Activated CD4-positive, alpha-beta T cell treated with anti-CD3 and anti-CD28 coated beads, Interleukin-2, amount 10 ng/mL, durations not matched to agents 7 days and 5 days (primary cell): Measurements from ENCODE around the gene RNF111. TPM values are rescaled to one million over a fixed set of nuclear protein-coding genes. Genes with fewer than 3 reads are reported as not detected.
"Not testable (repeated sequence)": the region's sequence is repeated elsewhere in the genome, so short reads cannot be mapped to it uniquely, and the experiment has no call there.

Experiments
- CTCF ChIA-PET: fragments of 350-600 bp; sonication (Branson Sonifier 250); formaldehyde crosslinking; loops from one replicate; lab custom pipeline; 2021; ENCODE audit warnings: antibody characterized with exemption; lab: Charles Lee
- POLR2A ChIA-PET: fragments of 350-600 bp; sonication (Branson Sonifier 250); formaldehyde crosslinking; loops from one replicate; lab custom pipeline; 2021; ENCODE audit warnings: antibody characterized with exemption; lab: Charles Lee
- DNase-seq: peaks from one replicate; pipeline ENCODE4 v3.0.0-alpha.2; 2020
- H3K27ac Mint-ChIP-seq: one replicate; pipeline ENCODE4 v1.8.0; 2021; ENCODE audit warnings: mild to moderate bottlenecking, moderate library complexity, mixed read lengths
- H3K27me3 Mint-ChIP-seq: one replicate; pipeline ENCODE4 v1.8.0; 2021; ENCODE audit warnings: mixed read lengths
- H3K36me3 Mint-ChIP-seq: one replicate; pipeline ENCODE4 v1.8.0; 2021; ENCODE audit warnings: low read depth, mixed read lengths
- H3K4me1 Mint-ChIP-seq: one replicate; pipeline ENCODE4 v1.8.0; 2021; ENCODE audit warnings: mixed read lengths
- H3K4me3 Mint-ChIP-seq: one replicate; pipeline ENCODE4 v1.8.0; 2021; ENCODE audit warnings: mild to moderate bottlenecking, moderate library complexity, mixed read lengths
- H3K9me3 Mint-ChIP-seq: one replicate; pipeline ENCODE4 v1.8.0; 2021; ENCODE audit warnings: mixed read lengths
- total RNA-seq, 2 experiments: library from RNA; stranded (reverse); gene quantifications; one replicate each; pipeline ENCODE4 v1.2.3, GENCODE V29; 2021

Gene RNF111
- total RNA-seq, 2 experiments from 2014 or later = 39.2 to 44.2 TPM

DNA sequence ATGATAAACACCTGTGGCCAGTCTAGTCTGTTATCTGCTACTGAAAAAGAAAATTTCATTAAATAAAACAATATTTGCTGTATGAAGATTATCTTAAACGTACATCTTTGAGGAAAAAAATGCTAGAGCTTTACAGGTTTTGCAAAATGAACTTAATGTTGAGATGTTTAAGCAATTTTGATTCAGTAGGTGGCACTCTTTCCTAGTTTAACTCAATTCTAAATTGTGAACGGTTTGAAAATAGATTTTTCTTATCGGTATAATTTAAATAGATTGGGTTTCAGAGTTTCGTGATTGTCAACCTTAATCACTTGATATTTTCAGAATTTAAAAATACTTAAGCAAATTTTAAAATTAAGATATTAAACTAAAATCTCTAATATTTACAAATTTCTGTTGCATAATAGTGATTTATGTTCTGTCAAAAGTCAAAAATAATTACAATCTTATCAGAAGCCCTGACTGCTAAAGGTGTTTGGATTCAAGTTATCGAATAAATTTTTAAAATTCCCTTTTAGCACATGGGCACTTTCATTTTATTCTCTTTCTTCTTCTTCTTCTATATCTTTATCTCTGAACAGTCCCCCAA is 7.0 kb upstream of the RNF111 start:
- Mint-ChIP-seq H3K9me3 (no peaks in the 10 kb centered on the region), H3K27ac (peak overlapping the region; percentile 61), H3K4me1 (peaks cover 45% of the 10 kb centered on the region), H3K36me3 (no peaks in the 10 kb centered on the region), H3K27me3 (peaks cover 5% of the 10 kb centered on the region), H3K4me3 (peak overlapping the region; percentile 26)
- no peak for DNase-seq
- ChIA-PET POLR2A (no interaction called here), CTCF (interaction anchor here (1.0 to 1.7 kb wide), 5 partner anchors 8 to 548 kb away, joined by 3 to 4 read pairs (median 3); no protein-coding TSS in a partner anchor)

DNA sequence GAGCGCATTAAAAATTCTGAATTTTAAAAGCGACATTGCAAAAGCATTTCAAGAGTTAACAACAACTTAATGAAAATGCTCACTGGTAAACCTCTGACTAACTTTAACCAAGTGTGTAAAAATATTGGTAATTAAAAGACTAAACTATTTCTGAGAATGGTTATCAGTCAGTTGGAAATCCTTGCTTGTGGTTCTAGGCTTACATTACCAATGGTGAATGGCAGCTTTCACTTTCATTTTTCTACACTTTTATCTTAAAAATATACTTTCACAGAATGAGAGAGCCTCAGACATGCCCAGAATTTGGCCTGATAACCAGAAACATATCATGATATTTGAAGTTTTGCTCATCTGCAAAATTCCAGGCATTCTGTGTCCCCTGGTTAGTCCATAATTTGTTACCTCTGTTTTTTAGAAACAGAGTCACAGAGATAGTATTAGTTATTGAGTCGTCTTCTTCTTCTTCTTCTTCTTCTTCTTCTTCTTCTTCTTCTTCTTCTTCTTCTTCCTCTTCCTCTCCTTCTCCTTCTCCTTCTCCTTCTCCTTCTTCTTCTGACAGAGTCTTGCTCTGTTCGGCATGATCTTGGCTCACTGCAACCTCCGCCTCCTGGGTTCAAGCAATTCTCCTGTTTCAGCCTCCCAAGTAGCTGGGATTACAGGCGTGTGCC is 5.5 kb upstream of the RNF111 start:
- peak overlapping the region; percentile 96 for H3K27ac Mint-ChIP-seq
- CTCF ChIA-PET = no interaction called here
- peaks cover 5% of the 10 kb centered on the region for H3K27me3 Mint-ChIP-seq
- DNase-seq = peak; percentile 12
- H3K4me3 Mint-ChIP-seq = peak overlapping the region; percentile 48
- H3K9me3 Mint-ChIP-seq = no peaks in the 10 kb centered on the region
- POLR2A ChIA-PET = no interaction called here
- peaks cover 40% of the 10 kb centered on the region for H3K4me1 Mint-ChIP-seq
- H3K36me3 Mint-ChIP-seq = no peaks in the 10 kb centered on the region

DNA sequence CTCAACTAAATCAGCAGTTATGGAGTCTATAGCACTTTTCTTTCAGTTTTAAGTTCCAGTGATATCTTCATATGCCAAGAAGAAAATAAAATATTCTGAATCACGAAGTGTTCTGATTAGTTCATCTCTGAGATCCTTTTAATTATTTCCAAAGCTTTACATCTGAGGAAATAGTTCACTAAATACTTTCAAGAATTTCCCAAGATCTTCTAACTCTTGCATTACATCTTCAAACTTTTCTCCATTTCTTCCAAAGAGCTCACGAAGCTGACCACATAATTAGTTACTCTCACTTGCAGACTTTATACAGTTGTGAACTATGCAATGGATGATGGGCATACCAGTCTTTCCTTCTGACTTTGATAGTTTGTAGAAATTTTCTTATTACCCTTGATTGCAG is 4.2 kb upstream of the RNF111 start:
- no peak overlapping the region for H3K4me3 Mint-ChIP-seq
- peaks cover 5% of the 10 kb centered on the region for H3K27me3 Mint-ChIP-seq
- CTCF ChIA-PET = interaction anchor here (1.1 kb wide), 1 partner anchor 265 kb away, joined by 3 read pairs; no protein-coding TSS in a partner anchor
- no peaks in the 10 kb centered on the region for H3K9me3 Mint-ChIP-seq
- POLR2A ChIA-PET = no interaction called here
- peaks cover 45% of the 10 kb centered on the region for H3K4me1 Mint-ChIP-seq
- DNase-seq = no peak
- H3K27ac Mint-ChIP-seq = no peak overlapping the region
- H3K36me3 Mint-ChIP-seq = no peaks in the 10 kb centered on the region

DNA sequence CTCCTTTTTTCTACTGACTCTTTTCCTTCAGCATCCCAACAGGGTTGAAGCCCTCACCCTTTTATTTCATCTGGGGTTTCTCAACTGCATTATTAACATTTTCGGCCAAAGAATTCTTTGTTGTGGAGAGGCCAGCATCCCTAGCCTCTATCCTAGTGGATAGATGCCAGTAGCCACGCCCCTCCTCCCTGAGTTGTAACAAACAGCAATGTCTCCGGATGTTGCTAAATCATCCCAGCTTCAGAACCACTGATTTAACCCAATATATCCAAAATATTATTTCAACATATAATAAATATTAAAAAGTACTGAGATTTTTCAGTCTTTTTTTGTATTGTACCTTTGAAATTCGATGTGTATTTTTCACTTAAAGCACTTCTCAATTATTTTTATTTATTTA is 2.0 kb upstream of the RNF111 start:
- Mint-ChIP-seq H3K9me3 (no peaks in the 10 kb centered on the region), H3K4me1 (peaks cover 50% of the 10 kb centered on the region), H3K27ac (no peak overlapping the region), H3K4me3 (no peak overlapping the region), H3K27me3 (peaks cover 5% of the 10 kb centered on the region), H3K36me3 (peaks cover 3% of the 10 kb centered on the region)
- ChIA-PET POLR2A (interaction anchor here (0.7 kb wide), 1 partner anchor 16 kb away, joined by 4 read pairs; no protein-coding TSS in a partner anchor), CTCF (interaction anchor here (0.8 kb wide), 1 partner anchor 252 kb away, joined by 3 read pairs; no protein-coding TSS in a partner anchor)
- DNase-seq = no peak

DNA sequence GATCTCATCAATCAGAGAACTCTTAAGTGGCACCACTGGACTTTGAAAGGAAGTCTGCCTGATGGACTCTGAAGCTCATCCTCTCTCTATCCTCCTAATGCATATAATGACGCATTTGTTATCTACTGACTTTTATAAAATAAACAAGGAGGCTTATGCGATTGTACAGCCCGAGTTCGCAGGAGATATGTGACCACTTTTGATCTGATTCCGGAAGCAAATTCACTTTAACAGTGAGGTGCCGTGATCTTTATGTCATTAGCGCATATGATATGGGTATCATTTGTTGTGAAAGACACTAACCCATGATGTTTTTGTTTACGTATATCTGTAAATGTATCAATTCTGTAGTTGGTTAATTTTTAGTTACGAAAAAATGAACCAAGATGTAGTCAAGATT is 427 bp upstream of the RNF111 start:
- CTCF ChIA-PET = interaction anchor here (0.6 to 1.3 kb wide), 3 partner anchors 13 to 266 kb away, joined by 3 read pairs; no protein-coding TSS in a partner anchor
- H3K4me1 Mint-ChIP-seq = peaks cover 47% of the 10 kb centered on the region
- POLR2A ChIA-PET = no interaction called here
- peak overlapping the region; percentile 96 for H3K4me3 Mint-ChIP-seq
- H3K36me3 Mint-ChIP-seq = peaks cover 13% of the 10 kb centered on the region
- peaks cover 5% of the 10 kb centered on the region for H3K27me3 Mint-ChIP-seq
- peak overlapping the region; percentile 91 for H3K27ac Mint-ChIP-seq
- no peaks in the 10 kb centered on the region for H3K9me3 Mint-ChIP-seq
- DNase-seq = no peak

DNA sequence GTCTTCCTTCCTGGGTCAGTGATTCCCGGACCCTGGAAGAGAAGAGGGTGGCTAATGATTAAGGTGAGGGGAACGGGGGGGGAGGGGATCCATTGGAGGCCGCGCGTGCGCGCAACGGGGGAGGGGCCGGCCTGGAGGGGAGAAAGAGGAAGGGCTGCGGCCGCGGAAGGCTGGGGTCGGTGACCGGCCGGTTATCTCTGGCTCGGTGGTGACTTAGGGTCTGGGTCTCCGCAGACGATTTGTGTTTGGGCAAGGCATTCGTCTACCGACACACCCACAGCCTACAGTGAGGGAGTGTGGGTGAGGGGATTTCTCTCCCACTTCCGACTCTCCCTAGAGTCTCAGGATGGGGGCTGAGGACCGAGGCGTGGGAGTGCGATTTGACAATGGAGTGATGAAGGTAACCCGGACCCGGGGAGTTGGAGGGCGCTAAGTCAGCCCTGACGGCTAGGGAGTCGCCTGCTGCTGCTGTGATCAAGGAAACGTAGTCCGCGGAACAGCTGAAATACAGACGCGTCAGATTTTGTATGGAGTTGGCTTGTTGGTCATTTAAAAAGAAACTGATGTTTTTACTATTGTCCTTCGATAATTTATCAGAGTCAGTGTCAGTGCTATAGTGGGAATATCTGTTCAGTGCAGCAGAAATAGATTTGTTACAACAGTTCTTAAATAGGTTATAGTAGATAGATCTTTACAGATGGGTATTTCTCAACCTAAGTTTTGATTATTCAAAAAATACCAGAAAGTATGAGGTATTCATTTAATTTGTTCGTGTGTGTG is 733 bp downstream of the RNF111 start:
- H3K4me3 Mint-ChIP-seq = peak overlapping the region; percentile 96
- peak overlapping the region; percentile 91 for H3K27ac Mint-ChIP-seq
- H3K36me3 Mint-ChIP-seq = peaks cover 16% of the 10 kb centered on the region
- H3K4me1 Mint-ChIP-seq = peaks cover 43% of the 10 kb centered on the region
- no peaks in the 10 kb centered on the region for H3K9me3 Mint-ChIP-seq
- H3K27me3 Mint-ChIP-seq = peaks cover 5% of the 10 kb centered on the region
- POLR2A ChIA-PET = interaction anchor here (0.6 kb wide), 1 partner anchor 109 kb away, joined by 6 read pairs; no protein-coding TSS in a partner anchor
- DNase-seq = peak; percentile 58
- CTCF ChIA-PET = interaction anchor here (0.6 to 1.1 kb wide), 4 partner anchors 8 to 413 kb away, joined by 3 read pairs; no protein-coding TSS in a partner anchor

DNA sequence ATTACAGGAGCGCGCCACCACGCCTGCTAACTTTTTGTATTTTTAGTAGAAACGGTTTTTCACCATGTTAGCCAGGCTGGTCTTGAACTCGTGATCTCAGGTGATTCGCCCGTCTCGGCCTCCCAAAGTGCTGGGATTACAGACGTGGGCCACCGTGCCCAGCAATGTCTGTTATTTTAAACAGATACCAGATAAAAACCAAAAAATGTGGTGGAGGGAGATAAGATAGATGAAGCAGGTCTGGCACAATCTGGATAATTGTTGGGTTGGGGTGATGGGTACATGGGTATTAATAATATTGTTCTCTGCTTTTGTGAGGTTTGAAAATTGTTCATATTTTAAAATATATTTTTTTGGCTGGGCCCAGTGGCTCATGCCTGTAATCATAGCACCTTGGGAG is 4.7 kb downstream of the RNF111 start:
- CTCF ChIA-PET = no interaction called here
- Mint-ChIP-seq H3K36me3 (peaks cover 19% of the 10 kb centered on the region), H3K27ac (no peak overlapping the region), H3K27me3 (no peaks in the 10 kb centered on the region), H3K4me3 (no peak overlapping the region), H3K4me1 (peaks cover 42% of the 10 kb centered on the region), H3K9me3 (no peaks in the 10 kb centered on the region)
- POLR2A ChIA-PET = no interaction called here
- no peak for DNase-seq

DNA sequence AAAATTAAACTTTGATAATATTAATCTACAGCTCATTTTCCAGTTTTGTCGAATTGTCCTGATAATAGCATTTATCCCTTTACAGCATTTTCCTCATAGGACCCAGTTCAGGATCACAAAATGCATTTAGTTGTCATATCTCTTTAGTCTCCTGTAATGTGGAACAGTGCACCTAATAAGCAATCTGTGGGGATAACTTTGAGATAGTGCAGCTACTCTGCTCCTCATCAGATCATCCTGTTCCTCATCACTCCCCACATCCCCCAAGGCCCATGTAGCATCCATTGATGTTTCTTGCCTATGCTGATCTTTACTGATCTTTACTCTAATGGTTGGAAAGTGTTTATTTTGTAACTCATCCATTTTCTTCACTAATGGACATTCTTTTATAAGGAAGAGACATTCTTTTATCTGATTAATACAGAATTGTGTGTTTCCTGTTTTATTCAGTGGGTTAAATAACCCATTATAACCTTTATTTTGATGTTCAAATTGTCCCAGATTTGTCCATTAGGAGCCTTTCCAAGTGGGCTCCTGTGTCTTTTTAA is 7.5 kb downstream of the RNF111 start:
- no peak overlapping the region for H3K27ac Mint-ChIP-seq
- no peaks in the 10 kb centered on the region for H3K9me3 Mint-ChIP-seq
- no peak overlapping the region for H3K4me3 Mint-ChIP-seq
- CTCF ChIA-PET = interaction anchor here (0.6 to 0.7 kb wide), 2 partner anchors 23 to 37 kb away, joined by 3 to 4 read pairs; no protein-coding TSS in a partner anchor
- POLR2A ChIA-PET = no interaction called here
- H3K27me3 Mint-ChIP-seq = no peaks in the 10 kb centered on the region
- H3K4me1 Mint-ChIP-seq = peaks cover 28% of the 10 kb centered on the region
- peaks cover 19% of the 10 kb centered on the region for H3K36me3 Mint-ChIP-seq
- no peak for DNase-seq

DNA sequence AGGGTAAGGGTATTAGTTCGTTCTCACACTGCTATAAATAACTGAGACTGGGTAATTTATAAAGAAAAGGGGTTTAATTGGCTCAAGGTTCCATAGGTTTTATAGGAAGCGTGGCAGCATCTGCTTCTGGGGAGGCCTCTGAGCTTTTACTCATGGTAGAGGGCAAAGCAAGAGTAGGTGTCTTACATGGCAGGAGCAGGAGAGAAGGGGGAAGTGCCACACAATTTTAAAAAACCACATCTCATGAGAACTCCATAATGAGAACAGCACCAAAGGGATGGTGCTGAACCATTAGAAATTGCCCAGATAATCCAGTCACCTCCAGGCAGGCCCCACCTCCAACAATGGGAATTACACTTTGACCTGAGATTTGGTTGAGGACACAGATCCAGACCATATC is 12.2 kb downstream of the RNF111 start:
- Mint-ChIP-seq H3K4me3 (no peak overlapping the region), H3K9me3 (no peaks in the 10 kb centered on the region), H3K36me3 (peaks cover 14% of the 10 kb centered on the region), H3K27ac (no peak overlapping the region), H3K4me1 (peaks cover 25% of the 10 kb centered on the region), H3K27me3 (no peaks in the 10 kb centered on the region)
- POLR2A ChIA-PET = no interaction called here
- CTCF ChIA-PET = interaction anchor here (1.2 kb wide), 1 partner anchor 11 kb away, joined by 3 read pairs; no protein-coding TSS in a partner anchor
- DNase-seq = no peak

DNA sequence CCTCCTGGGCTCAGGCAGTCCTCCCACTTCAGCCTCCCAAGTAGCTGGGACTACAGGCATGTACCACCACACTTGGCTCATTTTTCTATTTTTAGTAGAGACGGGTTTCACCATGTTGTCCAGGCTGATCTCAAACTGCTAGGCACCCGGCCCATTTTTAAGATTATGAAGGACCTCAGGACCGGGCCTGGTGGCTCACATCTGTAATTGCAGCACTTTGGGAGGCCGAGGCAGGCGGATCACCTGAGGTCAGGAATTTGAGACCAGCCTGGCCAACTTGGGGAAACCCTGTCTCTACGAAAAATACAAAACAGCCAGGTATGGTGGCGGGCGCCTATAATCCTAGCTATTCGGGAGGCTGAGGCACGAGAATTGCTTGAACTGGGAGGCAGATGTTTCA is 12.8 kb downstream of the RNF111 start:
- H3K27ac Mint-ChIP-seq, POLR2A ChIA-PET, DNase-seq, H3K9me3 Mint-ChIP-seq, H3K27me3 Mint-ChIP-seq, H3K4me3 Mint-ChIP-seq: not testable (repeated sequence)
- CTCF ChIA-PET = interaction anchor here (0.7 to 1.2 kb wide), 2 partner anchors 11 to 591 kb away, joined by 3 read pairs; no protein-coding TSS in a partner anchor
- Mint-ChIP-seq H3K36me3 (peaks cover 18% of the 10 kb centered on the region), H3K4me1 (peaks cover 21% of the 10 kb centered on the region)

DNA sequence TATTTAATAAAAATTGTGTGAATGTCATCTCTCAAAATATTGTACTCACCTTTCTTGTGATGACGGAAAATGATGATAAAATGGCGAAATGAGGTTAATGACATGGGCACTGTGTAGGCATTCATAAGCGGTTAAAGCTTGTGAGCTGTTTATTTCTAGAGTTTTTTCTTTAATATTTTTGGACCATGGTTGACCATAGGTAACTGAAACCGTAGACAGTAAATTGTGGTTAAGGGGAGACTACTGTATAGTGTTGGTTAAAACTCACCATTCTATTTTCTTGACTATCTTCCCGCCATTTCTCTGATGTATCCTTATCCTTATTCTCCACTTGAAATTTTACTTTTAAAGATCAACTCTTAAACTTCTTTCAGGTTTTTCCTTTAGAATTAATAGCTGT is 14.5 kb downstream of the RNF111 start:
- Mint-ChIP-seq H3K4me1 (peaks cover 21% of the 10 kb centered on the region), H3K4me3 (no peak overlapping the region), H3K27me3 (no peaks in the 10 kb centered on the region), H3K9me3 (no peaks in the 10 kb centered on the region), H3K27ac (no peak overlapping the region), H3K36me3 (peaks cover 30% of the 10 kb centered on the region)
- no peak for DNase-seq
- CTCF ChIA-PET = interaction anchor here (0.6 to 1.3 kb wide), 2 partner anchors 11 to 144 kb away, joined by 3 read pairs; no protein-coding TSS in a partner anchor
- POLR2A ChIA-PET = no interaction called here

DNA sequence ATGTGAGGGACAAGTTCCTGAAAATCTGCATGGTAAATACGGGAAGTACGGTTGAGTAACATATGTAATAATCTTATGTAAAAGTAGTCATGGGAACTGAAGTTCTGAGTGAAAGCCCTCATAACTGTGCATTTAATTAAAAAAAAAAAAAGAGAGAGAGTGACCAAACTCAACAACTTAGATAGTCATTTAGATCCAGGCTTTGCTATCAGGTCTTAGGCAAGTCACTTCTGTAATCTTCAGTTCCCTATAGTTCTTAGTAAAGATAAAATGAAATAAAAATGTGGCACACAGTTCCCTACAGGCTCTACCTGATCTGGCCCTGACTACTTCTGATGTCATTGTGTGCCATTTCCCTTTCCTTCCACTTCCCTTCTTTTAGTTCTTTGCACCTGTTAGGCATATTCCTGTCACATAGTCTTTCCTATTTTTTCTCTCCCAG is 15.0 kb downstream of the RNF111 start:
- Mint-ChIP-seq H3K27ac (no peak overlapping the region), H3K4me3 (no peak overlapping the region), H3K9me3 (no peaks in the 10 kb centered on the region), H3K4me1 (peaks cover 18% of the 10 kb centered on the region), H3K36me3 (peaks cover 35% of the 10 kb centered on the region), H3K27me3 (no peaks in the 10 kb centered on the region)
- ChIA-PET CTCF (interaction anchor here (0.6 kb wide), 1 partner anchor 144 kb away, joined by 3 read pairs; no protein-coding TSS in a partner anchor), POLR2A (no interaction called here)
- no peak for DNase-seq
